ENCODE results near the gene TBX15.

TBX15 gene

DNA sequence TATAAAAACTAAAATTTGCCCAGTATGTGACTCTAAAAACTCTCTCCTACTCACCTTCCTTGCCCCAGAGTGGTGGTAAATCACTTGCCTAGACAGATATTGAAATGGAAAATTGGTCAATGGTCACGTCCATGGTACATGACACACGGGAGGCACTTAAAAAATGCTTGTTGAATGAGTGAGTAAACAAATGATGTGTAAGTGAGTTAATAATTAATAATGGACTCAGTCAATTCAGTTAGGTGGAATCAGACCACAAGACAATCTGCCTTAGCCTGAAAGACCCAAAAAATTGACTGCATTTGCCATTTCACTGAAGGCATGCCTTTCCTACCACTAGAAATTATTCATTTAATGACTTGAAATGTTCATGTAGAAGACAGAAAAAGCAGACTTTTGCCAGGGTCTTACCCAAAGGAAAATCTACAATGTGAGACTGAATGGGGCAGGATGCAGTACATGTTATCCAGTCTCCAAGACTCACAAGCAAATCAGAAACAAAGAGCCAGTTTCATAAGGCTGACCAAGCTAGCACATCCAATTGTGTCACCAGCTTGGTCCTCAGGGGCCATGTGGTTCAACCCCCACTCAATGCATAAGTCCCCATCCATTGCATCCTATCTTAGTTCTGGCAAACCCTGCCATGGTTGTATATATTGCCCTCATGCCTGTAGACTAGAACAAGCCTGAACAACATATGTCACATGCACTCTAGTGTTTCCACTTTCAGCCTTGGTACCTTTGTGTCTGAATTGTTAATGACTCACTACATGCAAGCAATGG lies 73.6 kb downstream of the TBX15 start:
- Histone ChIP-seq H3K27ac (ENCODE audit: low read depth, low read length) (no peak overlapping the region), H3K36me3 (ENCODE audit: control insufficient read depth in 1 of 2, insufficient read depth in 2 of 2, low read length in 2 of 2) (no peaks in the 10 kb centered on the region), H3K4me3 (ENCODE audit: low read depth in 1 of 2, low read length in 2 of 2) (no peak overlapping the region), H3K9me3 (ENCODE audit: control insufficient read depth in 1 of 2, low read length in 2 of 2) (no peaks in the 10 kb centered on the region), H3K4me1 (ENCODE audit: control insufficient read depth in 1 of 2, insufficient read depth in 2 of 2, low read length in 2 of 2) (no peaks in the 10 kb centered on the region), H3K9ac (ENCODE audit: low read depth in 1 of 2, low read length in 2 of 2) (no peak overlapping the region), H3K27me3 (ENCODE audit: control insufficient read depth in 1 of 2, insufficient read depth in 2 of 2, low read length in 2 of 2) (no peaks in the 10 kb centered on the region)

- no peaks in the 10 kb centered on the region for H3K36me3 ChIP-seq (ENCODE audit: control insufficient read depth in 1 of 2, insufficient read depth in 2 of 2, low read length in 2 of 2)
- no peak overlapping the region for H3K27ac ChIP-seq (ENCODE audit: low read depth, low read length)
- H3K9ac ChIP-seq (ENCODE audit: low read depth in 1 of 2, low read length in 2 of 2) = no peak overlapping the region
- H3K4me3 ChIP-seq (ENCODE audit: low read depth in 1 of 2, low read length in 2 of 2) = no peak overlapping the region
- no peaks in the 10 kb centered on the region for H3K4me1 ChIP-seq (ENCODE audit: control insufficient read depth in 1 of 2, insufficient read depth in 2 of 2, low read length in 2 of 2)
- no peaks in the 10 kb centered on the region for H3K27me3 ChIP-seq (ENCODE audit: control insufficient read depth in 1 of 2, insufficient read depth in 2 of 2, low read length in 2 of 2)
- H3K9me3 ChIP-seq (ENCODE audit: control insufficient read depth in 1 of 2, low read length in 2 of 2) = no peaks in the 10 kb centered on the region
Observed at GRCh38 chr1:118913818-118914217, 74.3 kb downstream of the TBX15 start.

- no peak overlapping the region for H3K9ac ChIP-seq (ENCODE audit: low read depth in 1 of 2, low read length in 2 of 2)
- H3K27me3 ChIP-seq (ENCODE audit: control insufficient read depth in 1 of 2, insufficient read depth in 2 of 2, low read length in 2 of 2) = no peaks in the 10 kb centered on the region
- no peaks in the 10 kb centered on the region for H3K9me3 ChIP-seq (ENCODE audit: control insufficient read depth in 1 of 2, low read length in 2 of 2)
- H3K4me1 ChIP-seq (ENCODE audit: control insufficient read depth in 1 of 2, insufficient read depth in 2 of 2, low read length in 2 of 2) = no peaks in the 10 kb centered on the region
- no peaks in the 10 kb centered on the region for H3K36me3 ChIP-seq (ENCODE audit: control insufficient read depth in 1 of 2, insufficient read depth in 2 of 2, low read length in 2 of 2)
- no peak overlapping the region for H3K4me3 ChIP-seq (ENCODE audit: low read depth in 1 of 2, low read length in 2 of 2)
- no peak overlapping the region for H3K27ac ChIP-seq (ENCODE audit: low read depth, low read length)
Observed at GRCh38 chr1:118912574-118912973, 75.6 kb downstream of the TBX15 start.

- H3K36me3 ChIP-seq (ENCODE audit: control insufficient read depth in 1 of 2, insufficient read depth in 2 of 2, low read length in 2 of 2) = no peaks in the 10 kb centered on the region
- no peaks in the 10 kb centered on the region for H3K27me3 ChIP-seq (ENCODE audit: control insufficient read depth in 1 of 2, insufficient read depth in 2 of 2, low read length in 2 of 2)
- H3K9me3 ChIP-seq (ENCODE audit: control insufficient read depth in 1 of 2, low read length in 2 of 2) = no peaks in the 10 kb centered on the region
- no peaks in the 10 kb centered on the region for H3K4me1 ChIP-seq (ENCODE audit: control insufficient read depth in 1 of 2, insufficient read depth in 2 of 2, low read length in 2 of 2)
- no peak overlapping the region for H3K27ac ChIP-seq (ENCODE audit: low read depth, low read length)
- H3K9ac ChIP-seq (ENCODE audit: low read depth in 1 of 2, low read length in 2 of 2) = no peak overlapping the region
- H3K4me3 ChIP-seq (ENCODE audit: low read depth in 1 of 2, low read length in 2 of 2) = no peak overlapping the region
Observed at GRCh38 chr1:118911571-118911970, 76.6 kb downstream of the TBX15 start.

- no peaks in the 10 kb centered on the region for H3K27me3 ChIP-seq (ENCODE audit: control insufficient read depth in 1 of 2, insufficient read depth in 2 of 2, low read length in 2 of 2)
- H3K4me1 ChIP-seq (ENCODE audit: control insufficient read depth in 1 of 2, insufficient read depth in 2 of 2, low read length in 2 of 2) = no peaks in the 10 kb centered on the region
- no peaks in the 10 kb centered on the region for H3K9me3 ChIP-seq (ENCODE audit: control insufficient read depth in 1 of 2, low read length in 2 of 2)
- no peaks in the 10 kb centered on the region for H3K36me3 ChIP-seq (ENCODE audit: control insufficient read depth in 1 of 2, insufficient read depth in 2 of 2, low read length in 2 of 2)
- H3K9ac ChIP-seq (ENCODE audit: low read depth in 1 of 2, low read length in 2 of 2) = no peak overlapping the region
- no peak overlapping the region for H3K4me3 ChIP-seq (ENCODE audit: low read depth in 1 of 2, low read length in 2 of 2)
- H3K27ac ChIP-seq (ENCODE audit: low read depth, low read length) = no peak overlapping the region
Observed at GRCh38 chr1:118907466-118907865, 80.7 kb downstream of the TBX15 start.

- no peaks in the 10 kb centered on the region for H3K9me3 ChIP-seq (ENCODE audit: control insufficient read depth in 1 of 2, low read length in 2 of 2)
- H3K9ac ChIP-seq (ENCODE audit: low read depth in 1 of 2, low read length in 2 of 2) = no peak overlapping the region
- H3K36me3 ChIP-seq (ENCODE audit: control insufficient read depth in 1 of 2, insufficient read depth in 2 of 2, low read length in 2 of 2) = no peaks in the 10 kb centered on the region
- no peak overlapping the region for H3K4me3 ChIP-seq (ENCODE audit: low read depth in 1 of 2, low read length in 2 of 2)
- H3K27me3 ChIP-seq (ENCODE audit: control insufficient read depth in 1 of 2, insufficient read depth in 2 of 2, low read length in 2 of 2) = no peaks in the 10 kb centered on the region
- H3K27ac ChIP-seq (ENCODE audit: low read depth, low read length) = no peak overlapping the region
- no peaks in the 10 kb centered on the region for H3K4me1 ChIP-seq (ENCODE audit: control insufficient read depth in 1 of 2, insufficient read depth in 2 of 2, low read length in 2 of 2)
Observed at GRCh38 chr1:118905671-118906070, 82.5 kb downstream of the TBX15 start.

GRCh38 chr1:118905196-118905595 lies 82.9 kb downstream of the TBX15 start:
- H3K27me3 ChIP-seq (ENCODE audit: control insufficient read depth in 1 of 2, insufficient read depth in 2 of 2, low read length in 2 of 2) = no peaks in the 10 kb centered on the region
- H3K36me3 ChIP-seq (ENCODE audit: control insufficient read depth in 1 of 2, insufficient read depth in 2 of 2, low read length in 2 of 2) = no peaks in the 10 kb centered on the region
- H3K9ac ChIP-seq (ENCODE audit: low read depth in 1 of 2, low read length in 2 of 2) = no peak overlapping the region
- no peaks in the 10 kb centered on the region for H3K4me1 ChIP-seq (ENCODE audit: control insufficient read depth in 1 of 2, insufficient read depth in 2 of 2, low read length in 2 of 2)
- no peak overlapping the region for H3K4me3 ChIP-seq (ENCODE audit: low read depth in 1 of 2, low read length in 2 of 2)
- H3K27ac ChIP-seq (ENCODE audit: low read depth, low read length) = no peak overlapping the region
- no peaks in the 10 kb centered on the region for H3K9me3 ChIP-seq (ENCODE audit: control insufficient read depth in 1 of 2, low read length in 2 of 2)

DNA sequence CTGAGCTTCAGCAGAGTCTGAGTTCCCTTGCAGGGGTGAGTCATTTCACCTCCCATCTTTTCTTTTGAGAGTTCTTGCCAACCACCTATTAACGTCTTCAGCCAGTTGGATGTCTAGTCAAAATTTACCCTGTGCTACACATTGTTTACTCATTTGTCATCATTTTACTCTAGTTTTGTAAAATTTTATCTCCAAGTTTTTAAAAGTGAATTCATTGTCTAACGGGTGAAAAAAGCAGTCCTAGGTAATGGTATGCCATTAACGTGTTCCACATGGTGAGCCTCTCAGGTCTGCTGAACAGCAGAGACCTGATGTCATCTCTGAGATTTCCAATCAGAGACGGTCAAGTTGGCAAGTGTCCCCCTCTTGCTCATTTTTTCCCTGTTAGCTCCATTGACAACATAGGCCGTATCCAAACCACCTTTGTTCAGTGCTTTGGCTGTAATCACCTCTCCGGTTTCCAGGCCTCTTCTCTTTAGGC lies 85.4 kb downstream of the TBX15 start:
- H3K27ac ChIP-seq (ENCODE audit: low read depth, low read length) = no peak overlapping the region
- no peak overlapping the region for H3K9ac ChIP-seq (ENCODE audit: low read depth in 1 of 2, low read length in 2 of 2)
- H3K9me3 ChIP-seq (ENCODE audit: control insufficient read depth in 1 of 2, low read length in 2 of 2) = no peaks in the 10 kb centered on the region
- H3K36me3 ChIP-seq (ENCODE audit: control insufficient read depth in 1 of 2, insufficient read depth in 2 of 2, low read length in 2 of 2) = no peaks in the 10 kb centered on the region
- H3K4me3 ChIP-seq (ENCODE audit: low read depth in 1 of 2, low read length in 2 of 2) = no peak overlapping the region
- no peaks in the 10 kb centered on the region for H3K4me1 ChIP-seq (ENCODE audit: control insufficient read depth in 1 of 2, insufficient read depth in 2 of 2, low read length in 2 of 2)
- H3K27me3 ChIP-seq (ENCODE audit: control insufficient read depth in 1 of 2, insufficient read depth in 2 of 2, low read length in 2 of 2) = no peaks in the 10 kb centered on the region

DNA sequence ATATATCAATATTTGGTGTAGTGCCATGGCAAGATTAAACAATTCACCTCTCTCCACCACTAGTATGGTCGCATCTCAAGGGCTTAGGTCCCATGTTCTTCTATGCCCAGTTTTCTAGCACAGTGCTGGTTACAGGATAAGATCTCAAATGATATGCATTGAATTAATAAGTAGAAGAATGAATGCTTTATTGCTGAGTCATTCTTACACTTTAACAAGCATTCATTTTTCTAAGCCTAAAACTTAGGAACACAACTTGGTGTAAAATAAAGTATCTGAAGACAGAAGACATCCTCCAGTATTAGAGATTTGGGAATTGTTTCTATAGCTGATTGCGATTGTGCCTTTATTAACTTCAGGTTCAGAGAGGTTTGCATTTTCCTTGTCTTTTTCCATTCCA lies 85.8 kb downstream of the TBX15 start:
- H3K4me3 ChIP-seq (ENCODE audit: low read depth in 1 of 2, low read length in 2 of 2) = no peak overlapping the region
- H3K9me3 ChIP-seq (ENCODE audit: control insufficient read depth in 1 of 2, low read length in 2 of 2) = no peaks in the 10 kb centered on the region
- H3K27ac ChIP-seq (ENCODE audit: low read depth, low read length) = no peak overlapping the region
- no peaks in the 10 kb centered on the region for H3K27me3 ChIP-seq (ENCODE audit: control insufficient read depth in 1 of 2, insufficient read depth in 2 of 2, low read length in 2 of 2)
- H3K9ac ChIP-seq (ENCODE audit: low read depth in 1 of 2, low read length in 2 of 2) = no peak overlapping the region
- H3K4me1 ChIP-seq (ENCODE audit: control insufficient read depth in 1 of 2, insufficient read depth in 2 of 2, low read length in 2 of 2) = no peaks in the 10 kb centered on the region
- H3K36me3 ChIP-seq (ENCODE audit: control insufficient read depth in 1 of 2, insufficient read depth in 2 of 2, low read length in 2 of 2) = no peaks in the 10 kb centered on the region

DNA sequence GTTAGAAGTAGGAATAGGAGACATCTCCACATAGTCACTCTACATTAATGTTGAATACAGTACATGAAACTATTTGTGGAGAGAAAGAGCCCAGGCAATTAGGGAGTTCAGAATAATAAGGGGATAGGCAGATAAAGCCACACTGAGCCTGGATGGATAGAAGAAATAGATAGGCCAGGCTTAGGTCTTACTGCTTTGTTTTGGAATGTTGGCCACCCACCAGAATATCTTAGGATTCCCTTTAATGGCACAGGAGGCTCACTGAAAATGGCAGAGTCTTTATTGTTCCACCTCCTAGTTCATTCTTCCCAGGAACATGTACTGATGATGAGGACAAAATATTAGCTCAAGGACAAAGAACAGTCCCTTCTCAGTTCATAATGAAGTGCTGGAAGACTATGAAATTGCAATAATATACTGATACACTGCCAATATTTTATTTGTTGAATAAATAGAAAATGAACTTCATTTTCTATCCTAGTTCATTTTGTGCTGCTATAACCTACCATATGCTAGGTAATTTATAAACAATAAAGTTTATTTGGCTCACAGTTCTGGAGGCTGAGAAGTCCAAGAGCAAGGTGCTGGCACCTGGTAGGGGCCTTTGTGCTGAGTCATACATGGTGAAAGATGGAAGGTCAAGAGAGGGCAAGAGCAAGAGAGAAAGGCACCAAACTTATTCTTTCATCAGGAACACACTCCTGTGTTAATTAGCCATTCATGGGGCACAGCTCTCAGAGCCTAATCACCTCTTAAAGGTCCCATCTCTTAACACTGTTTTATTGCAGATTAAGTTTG lies 87.3 kb downstream of the TBX15 start:
- H3K9me3 ChIP-seq (ENCODE audit: control insufficient read depth in 1 of 2, low read length in 2 of 2) = no peaks in the 10 kb centered on the region
- no peak overlapping the region for H3K4me3 ChIP-seq (ENCODE audit: low read depth in 1 of 2, low read length in 2 of 2)
- H3K27me3 ChIP-seq (ENCODE audit: control insufficient read depth in 1 of 2, insufficient read depth in 2 of 2, low read length in 2 of 2) = no peaks in the 10 kb centered on the region
- H3K4me1 ChIP-seq (ENCODE audit: control insufficient read depth in 1 of 2, insufficient read depth in 2 of 2, low read length in 2 of 2) = no peaks in the 10 kb centered on the region
- H3K9ac ChIP-seq (ENCODE audit: low read depth in 1 of 2, low read length in 2 of 2) = no peak overlapping the region
- H3K27ac ChIP-seq (ENCODE audit: low read depth, low read length) = no peak overlapping the region
- H3K36me3 ChIP-seq (ENCODE audit: control insufficient read depth in 1 of 2, insufficient read depth in 2 of 2, low read length in 2 of 2) = no peaks in the 10 kb centered on the region

All from duodenal mucosa (tissue), 2 donors.